Measurements from ENCODE around the gene LILRB5.

DNA sequence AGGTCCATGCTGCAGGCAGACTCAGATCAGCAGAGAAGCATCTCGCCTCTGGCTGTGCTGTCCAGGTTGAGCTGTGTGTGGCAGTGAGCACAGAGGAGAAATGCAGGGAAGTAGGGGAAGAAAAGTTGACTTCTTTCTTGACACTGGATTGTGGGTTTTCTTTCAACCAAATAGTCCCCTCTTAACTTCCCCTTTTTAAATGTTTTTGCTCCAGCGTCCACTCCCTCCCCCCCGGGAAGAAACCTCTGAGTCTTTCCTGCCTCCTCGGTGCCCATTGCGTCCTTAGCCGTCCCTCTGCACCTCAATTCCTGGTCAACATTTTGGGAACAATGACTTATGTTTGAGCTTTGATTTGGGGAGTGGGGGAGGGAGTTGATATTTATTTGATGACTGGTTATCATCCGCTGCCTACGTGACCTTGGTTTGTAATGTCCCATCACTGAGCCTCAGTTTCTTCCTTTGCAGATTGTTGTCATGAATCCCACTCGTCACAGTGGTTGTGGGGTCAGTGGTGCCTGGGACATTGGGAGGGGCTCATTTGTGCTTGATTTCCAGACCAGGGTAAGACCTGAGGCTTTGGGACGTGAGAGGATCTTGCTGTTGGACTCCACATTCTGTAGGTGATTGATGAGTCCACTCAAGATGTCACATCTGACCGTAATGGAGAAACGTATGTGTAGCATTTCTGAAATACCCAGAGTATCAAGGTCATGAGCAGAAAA, 24.1 kb upstream of the LILRB5 start, which contains the start of gene LILRB2:
- TF ChIP-seq, protein P1, sequence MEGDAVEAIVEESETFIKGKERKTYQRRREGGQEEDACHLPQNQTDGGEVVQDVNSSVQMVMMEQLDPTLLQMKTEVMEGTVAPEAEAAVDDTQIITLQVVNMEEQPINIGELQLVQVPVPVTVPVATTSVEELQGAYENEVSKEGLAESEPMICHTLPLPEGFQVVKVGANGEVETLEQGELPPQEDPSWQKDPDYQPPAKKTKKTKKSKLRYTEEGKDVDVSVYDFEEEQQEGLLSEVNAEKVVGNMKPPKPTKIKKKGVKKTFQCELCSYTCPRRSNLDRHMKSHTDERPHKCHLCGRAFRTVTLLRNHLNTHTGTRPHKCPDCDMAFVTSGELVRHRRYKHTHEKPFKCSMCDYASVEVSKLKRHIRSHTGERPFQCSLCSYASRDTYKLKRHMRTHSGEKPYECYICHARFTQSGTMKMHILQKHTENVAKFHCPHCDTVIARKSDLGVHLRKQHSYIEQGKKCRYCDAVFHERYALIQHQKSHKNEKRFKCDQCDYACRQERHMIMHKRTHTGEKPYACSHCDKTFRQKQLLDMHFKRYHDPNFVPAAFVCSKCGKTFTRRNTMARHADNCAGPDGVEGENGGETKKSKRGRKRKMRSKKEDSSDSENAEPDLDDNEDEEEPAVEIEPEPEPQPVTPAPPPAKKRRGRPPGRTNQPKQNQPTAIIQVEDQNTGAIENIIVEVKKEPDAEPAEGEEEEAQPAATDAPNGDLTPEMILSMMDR (IDR thresholded peaks at IDR 0.05), result no peak
- TF ChIP-seq EZH2 (IDR thresholded peaks at IDR 0.05) (no peak), EZH2phosphoT487 (IDR thresholded peaks at IDR 0.05) (no peak)
